ENCODE data around the gene NXPE4.
"Not testable (repeated sequence)": the region's sequence is repeated elsewhere in the genome, so short reads cannot be mapped to it uniquely, and the experiment has no call there.

NXPE4 gene

DNA sequence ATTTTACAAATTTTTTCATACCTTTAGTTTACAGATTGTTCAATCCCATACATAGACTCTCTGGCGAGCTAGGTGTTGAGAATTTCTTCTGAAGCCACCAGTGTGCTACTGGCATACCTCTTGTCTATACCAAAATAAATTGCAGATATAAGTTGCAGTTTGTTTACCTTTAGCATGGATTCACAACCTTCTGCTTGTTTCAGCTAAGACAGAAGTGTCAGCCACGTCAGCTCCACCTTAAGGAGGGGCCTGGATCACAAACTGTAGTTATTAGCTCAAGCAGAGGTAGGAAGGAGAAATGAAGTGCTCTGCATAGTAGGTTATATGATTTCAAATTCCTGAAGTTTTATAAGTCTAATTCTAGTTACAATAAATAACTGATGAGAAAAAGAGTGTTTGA is at the start of gene NXPE4:
TSS of gene NXPE4 (minus strand) at position 216 of the 400 bp plus-strand sequence. CDS start 1,027 bp downstream, outside the sequence.
- DNase-seq = no peak

DNA sequence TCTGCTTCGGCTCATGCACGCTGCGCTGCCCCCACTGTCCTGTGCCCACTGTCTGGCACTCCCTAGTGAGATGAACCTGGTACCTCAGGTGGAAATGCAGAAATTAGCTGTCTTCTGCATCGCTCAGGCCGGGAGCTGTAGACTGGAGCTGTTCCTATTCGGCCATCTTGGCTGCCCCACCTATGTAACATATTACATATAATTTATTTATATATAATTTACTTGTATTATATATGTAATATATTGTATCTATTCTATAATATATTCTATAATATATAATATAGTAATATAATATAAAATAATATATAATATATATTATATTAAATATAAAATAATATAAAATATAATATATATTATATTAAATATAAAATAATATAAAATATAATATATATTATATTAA is 43.9 kb upstream of the NXPE4 start:
- DNase-seq = not testable (repeated sequence)

DNA sequence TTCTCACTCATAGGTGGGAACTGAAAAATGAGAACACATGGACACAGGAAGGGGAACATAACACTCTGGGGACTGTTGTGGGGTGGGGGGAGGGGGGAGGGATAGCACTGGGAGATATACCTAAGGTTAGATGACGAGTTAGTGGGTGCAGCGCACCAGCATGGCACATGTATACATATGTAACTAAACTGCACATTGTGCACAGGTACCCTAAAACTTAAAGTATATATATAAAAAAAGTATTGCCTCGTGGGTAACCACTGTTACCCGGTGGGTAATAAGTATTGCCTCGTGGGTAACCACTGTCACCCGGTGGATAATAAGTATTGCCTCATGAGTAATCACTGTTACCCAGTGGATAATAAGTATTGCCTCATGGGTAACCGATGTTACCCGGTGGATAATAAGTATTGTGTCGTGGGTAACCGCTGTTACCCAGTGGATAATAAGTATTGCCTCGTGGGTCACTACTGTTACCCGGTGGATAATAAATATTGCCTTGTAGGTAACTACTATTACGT is 35.9 kb upstream of the NXPE4 start:
- DNase-seq = not testable (repeated sequence)

DNA sequence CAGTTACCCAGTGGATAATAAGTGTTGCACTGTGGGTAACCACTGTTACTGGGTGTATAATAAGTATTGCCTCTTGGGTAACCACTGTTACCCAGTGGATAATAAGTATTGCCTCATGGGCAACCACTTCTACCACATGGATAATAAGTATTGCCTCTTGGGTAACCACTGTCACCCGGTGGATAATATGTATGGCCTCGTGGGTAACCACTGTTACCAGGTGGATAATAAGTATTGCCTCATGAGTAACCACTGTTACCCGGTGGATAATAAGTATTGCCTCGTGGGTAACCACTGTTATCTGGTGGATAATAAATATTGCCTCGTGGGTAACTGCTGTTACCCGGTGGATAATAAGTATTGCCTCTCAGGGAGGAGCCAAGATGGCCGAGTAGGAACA is 29.7 kb upstream of the NXPE4 start:
- DNase-seq = no peak

DNA sequence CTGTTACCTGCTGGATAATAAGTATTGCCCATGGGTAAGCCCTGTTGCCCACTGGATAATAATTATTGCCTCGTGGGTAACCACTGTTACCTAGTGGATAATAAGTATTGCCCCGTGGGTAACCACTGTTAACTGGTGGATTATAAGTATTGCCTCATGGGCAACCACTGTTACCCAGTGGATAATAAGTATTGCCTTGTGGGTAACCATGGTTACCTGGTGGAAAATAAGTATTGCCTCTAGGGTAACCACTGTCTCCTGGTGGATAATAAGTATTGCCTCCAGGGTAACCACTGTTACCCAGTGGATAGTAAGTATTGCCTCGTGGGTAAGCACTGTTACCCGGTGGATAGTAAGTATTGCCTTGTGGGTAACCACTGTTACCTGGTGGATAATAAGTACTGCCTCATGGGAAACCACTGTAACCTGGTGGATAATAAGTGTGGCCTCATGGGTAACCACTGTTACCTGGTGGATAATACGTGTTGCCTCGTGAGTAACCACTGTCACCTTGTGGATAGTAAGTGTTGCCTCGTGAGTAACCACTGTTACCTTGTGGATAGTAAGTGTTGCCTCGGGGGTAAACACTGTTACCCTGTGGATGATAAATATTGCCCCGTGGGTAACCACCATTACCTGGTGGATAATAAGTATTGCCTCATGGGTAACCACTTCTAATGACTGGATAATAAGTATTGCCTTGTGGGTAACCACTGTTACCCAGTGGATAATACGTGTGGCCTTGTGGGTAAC is 29.0 kb upstream of the NXPE4 start:
- DNase-seq = no peak

DNA sequence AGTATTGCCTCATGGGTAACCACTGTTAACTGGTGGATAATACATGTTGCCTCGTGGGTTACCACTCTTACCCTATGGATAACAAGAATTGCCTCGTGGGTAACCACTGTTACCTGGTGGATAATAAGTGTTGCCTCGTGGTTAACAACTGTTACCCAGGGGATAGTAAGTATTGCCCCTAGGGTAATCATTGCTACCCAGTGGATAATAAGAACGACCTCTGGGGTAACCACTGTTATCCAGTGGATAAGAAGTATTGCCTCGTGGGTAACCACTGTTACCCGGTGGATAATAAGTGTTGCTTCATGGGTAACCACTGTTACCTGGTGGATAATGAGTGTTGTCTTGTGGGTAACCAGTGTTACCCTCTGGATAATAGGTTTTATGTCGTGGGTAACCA is 28.1 kb upstream of the NXPE4 start:
- no peak for DNase-seq

DNA sequence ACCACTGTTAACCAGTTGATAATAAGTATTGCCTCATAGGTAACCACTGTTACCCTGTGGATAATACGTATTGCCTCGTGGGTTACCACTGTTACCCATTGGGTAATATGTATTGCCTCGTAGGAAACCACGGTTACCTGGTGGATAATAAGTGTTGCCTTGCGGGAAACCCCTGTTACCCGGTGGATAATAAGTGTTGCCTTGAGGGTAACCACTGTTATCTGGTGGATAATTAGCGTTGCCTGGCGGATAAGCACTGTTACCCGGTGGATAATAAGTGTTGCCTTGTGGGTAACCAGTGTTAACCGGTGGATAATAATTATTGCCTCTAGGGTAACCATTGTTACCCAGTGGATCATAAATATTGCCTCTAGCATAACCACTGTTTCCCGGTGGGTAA is 27.3 kb upstream of the NXPE4 start:
- no peak for DNase-seq

DNA sequence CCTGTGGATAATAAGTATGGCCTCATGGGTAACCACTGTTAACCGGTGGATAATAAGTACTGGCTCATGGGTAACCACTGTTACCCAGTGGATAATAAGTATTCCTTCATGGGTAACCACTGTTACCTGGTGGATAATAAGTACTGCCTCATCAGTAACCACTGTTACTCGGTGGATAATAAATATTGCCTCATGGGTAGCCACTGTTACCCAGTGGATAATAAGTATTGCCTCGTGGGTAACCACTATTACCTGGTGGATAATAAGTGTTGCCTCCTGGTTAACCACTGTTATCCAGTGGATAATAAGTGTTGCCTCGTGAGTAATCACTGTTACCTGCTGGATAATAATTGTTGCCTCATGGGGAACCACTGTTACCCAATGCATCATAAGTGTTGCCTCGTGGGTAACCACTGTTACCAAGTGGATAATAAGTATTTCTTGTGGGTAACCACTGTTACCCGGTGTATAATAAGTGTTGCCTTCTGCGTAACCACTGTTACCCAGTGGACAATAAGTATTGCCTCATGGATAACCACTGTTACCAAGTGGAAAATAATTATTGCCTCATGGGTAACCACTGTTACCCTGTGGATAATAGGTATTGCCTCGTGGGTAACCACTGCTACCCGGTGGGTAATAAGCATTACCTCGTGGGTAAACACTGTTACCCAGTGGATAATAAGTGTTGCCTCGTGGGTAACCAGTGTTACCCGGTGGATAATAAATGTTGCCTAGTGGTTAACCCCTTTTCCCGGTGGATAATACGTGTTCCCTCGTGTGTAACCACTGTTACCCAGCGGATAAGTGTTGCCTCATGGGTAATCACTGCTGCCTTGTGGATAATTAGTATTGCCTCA is 26.6 kb upstream of the NXPE4 start:
- DNase-seq = no peak

DNA sequence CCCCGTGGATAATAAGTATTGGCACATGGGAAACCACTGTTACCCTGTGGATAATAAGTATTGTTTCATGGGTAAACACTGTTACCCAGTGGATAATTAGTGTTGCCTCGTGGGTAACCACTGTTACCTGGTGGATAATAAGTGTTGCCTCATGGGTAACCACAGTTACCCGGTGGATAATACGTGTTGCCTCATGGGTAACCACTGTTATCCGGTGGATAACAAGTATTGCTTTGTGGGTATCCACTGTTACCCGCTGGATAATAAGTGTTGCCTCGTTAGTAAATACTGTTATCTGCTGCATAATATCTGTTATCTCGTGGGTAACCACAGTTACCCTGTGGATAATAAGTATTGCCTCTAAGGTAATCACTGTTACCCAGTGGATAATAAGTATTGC is 25.5 kb upstream of the NXPE4 start:
- DNase-seq = no peak

DNA sequence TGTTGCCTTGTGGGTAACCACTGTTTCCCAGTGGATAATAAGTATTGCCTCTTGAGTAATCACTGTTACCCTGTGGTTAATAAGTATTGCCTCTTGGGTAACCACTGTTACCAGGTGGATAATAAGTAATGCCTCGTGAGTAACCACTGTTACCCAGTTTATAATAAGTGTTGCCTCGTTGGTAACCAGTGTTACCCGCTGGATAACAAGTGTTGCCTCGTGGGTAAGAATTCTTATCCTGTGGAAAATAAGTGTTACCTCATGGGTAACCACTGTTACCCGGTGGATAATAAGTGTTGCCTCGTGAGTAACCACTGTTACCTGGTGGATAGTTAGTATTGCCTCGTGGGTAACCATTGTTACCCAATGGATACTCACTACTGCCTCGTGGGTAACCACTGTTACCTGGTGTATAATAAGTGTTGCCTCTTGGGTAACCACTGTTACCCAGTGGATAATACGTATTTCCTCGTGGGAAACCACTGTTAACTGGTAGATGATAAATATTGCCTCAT is 24.1 kb upstream of the NXPE4 start:
- no peak for DNase-seq

DNA sequence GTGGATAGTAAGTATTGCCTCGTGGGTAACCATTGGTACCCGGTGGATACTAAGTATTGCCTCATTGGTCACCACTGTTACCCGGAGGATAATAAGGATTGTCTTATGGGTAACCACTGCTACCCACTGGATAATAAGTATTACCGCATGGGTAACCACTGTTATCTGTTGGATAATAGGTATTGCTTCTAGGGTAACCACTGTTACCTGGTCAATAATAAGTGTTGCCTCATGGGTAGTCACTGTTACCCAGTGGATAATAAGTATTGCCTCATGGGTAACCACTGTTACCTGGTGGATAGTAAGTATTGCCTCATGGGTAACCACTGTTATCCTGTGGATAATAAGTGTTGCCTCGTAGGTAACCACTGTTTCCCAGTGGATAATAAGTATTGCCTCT is 22.6 kb upstream of the NXPE4 start:
- no peak for DNase-seq

DNA sequence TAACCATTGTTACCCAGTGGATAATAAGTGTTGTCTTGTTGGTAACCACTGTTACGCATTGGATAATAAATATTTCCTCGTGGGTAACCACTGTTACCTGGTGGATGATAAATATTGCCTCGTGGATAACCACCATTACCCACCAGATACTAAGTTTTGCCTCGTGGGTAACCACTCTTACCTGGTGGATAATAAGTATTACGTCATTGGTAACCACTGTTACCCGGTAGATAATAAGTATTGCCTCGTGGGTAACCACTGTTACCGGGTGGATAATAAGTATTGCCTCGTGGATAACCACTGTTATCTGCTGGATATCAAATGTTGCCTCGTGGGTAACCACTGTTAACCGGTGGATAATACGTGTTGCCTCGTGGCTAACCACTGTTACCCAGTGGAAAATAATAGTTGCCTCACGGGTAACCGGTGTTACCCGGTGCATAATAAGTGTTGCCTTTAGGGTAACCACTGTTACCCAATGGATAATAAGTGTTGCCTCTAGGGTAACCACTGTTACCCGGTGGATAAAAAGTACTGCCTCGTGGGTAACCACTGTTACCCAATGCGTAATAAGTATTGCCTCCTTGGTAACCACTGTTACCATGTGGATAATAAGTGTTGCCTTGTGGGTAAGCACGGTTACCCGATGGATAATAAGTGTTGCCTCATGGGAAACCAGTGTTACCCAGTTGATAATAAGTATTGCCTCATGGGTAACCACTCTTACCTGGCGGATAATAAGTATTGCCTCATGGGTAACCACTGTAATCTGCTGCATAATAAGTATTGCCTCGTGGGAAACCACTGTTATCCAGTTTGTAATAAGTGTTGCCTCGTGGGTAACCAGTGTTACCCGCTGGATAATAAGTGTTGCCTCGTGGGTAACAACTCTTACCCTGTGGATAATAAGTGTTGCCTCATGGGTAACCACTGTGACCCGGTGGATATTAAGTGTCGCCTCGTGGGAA is 21.9 kb upstream of the NXPE4 start:
- DNase-seq = no peak

DNA sequence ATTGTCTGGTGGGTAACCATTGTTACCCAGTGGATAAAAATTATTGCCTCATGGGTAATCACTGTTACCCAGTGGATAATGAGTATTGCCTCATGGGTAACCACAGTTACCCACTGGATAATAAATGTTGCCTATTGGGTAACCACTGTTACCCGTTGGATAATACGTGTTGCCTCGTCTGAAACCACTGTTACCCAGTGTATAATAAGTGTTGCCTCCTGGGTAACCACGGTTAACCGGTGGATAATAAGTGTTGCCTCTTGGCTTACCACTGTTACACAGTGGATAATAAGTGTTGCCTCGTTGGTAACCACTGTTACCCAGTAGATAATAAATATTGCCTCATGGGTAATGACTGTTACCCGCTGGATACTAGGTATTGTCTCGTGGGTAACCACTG is 20.9 kb upstream of the NXPE4 start:
- DNase-seq = no peak

DNA sequence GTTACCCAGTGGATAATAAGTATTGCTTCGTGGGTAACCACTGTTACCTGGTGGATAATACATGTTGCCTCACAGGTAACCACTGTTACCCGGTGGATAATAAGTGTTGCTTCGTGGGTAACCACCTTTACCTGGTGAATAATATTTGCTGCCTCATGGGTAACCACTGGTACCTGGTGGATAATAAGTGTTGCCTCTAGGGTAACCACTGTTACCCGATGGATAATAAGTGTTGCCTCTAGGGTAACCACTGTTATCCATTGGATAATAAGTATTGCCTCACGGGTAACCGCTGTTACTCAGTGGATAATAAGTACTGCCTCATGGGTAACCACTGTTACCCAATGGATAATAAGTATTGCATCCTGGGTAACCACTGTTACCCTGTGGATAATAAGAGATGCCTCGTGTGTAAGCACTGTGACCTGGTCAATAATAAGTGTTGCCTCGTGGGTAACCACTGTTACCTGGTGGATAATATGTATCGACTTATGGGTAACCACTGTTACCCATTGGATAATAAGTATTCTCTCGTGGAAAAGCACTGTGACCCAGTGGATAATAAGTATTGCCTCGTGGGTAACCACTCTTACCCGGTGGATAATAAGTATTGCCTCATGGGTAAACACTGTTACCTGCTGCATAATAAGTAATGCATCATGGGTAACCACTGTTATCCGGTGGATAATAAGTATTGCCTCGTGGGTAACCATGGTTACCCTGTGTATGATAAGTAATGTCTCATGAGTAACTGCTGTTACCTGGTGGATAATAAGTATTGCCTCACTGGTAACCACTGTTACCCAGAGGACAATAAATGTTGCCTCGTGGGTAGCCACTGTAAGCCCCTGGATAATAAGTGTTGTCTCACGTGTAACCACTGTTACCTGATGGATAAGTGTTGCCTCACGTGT is 20.1 kb upstream of the NXPE4 start:
- DNase-seq = no peak

DNA sequence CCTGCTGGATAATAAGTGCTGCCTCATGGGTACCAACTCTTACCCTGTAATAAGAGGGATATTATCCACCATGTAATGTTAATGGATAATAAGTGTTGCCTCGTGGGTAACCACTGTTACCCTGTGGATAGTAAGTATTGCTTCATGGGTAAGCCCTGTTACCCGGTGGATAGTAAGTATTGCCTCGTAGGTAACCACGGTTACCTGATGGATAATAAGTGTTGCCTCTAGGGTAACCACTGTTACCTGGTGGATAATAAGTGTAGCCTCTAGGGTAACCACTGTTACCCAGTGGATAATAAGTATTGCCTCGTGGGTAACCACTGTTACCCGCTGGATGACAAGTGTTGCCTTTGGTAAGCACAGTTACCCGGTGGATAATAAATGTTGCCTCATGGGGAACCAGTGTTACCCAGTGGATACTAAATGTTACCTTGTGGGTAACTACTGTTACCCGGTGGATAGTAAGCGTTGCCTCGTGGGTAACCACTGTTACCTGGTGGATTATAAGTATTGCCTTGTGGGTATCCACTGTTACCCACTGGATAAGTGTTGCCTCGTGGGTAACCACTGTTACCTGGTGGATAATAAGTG is 18.6 kb upstream of the NXPE4 start:
- no peak for DNase-seq

DNA sequence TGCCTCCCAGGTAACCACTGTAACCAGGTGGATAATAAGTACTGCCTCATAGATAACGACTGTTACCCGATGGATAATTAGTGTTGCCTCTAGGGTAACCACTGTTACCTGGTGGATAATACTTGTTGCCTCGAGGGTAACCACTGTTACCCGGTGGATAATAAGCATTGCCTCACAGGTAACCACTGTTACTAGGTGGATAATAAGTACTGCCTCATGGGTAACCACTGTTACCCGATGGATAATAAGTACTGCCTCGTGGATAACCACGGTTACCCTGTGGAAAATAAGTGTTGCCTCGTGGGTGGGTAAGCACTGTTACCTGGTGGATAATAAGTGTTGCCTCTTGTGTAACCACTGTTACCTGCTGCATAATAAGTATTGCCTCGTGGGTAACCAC is 17.5 kb upstream of the NXPE4 start:
- DNase-seq = not testable (repeated sequence)

DNA sequence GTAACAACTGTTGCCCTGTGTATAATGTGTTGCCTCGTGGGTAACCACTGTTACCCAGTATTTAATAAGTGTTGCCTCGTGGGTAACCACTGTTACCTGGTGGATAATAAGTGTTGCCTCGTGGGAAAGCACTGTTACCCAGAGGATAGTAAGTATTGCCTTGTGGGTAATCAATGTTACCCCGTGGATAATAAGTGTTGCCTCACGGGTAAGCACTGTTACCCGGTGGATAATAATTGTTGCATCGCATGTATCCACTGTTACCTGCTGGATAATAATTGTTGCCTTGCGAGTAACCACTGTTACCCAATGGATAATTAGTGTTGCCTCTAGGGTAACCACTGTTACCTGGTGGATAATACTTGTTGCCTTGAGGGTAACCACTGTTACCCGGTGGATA is 17.1 kb upstream of the NXPE4 start:
- no peak for DNase-seq

DNA sequence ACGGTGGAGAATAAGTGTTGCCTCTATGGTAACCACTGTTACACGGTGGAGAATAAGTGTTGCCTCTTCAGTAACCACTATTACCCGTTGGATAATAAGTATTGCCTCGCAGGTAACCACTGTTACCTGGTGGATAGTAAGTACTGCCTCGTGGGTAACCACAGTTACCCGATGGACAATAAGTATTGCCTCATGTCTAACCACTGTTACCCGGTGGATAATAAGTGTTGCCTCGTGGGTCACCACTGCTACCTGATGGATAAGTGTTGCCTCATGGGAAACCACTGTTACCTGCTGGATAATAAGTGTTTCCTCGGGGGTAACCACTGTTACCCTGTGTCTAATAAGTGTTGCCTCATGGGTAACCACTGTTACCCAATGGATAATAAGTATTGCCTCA is 16.6 kb upstream of the NXPE4 start:
- DNase-seq = not testable (repeated sequence)

DNA sequence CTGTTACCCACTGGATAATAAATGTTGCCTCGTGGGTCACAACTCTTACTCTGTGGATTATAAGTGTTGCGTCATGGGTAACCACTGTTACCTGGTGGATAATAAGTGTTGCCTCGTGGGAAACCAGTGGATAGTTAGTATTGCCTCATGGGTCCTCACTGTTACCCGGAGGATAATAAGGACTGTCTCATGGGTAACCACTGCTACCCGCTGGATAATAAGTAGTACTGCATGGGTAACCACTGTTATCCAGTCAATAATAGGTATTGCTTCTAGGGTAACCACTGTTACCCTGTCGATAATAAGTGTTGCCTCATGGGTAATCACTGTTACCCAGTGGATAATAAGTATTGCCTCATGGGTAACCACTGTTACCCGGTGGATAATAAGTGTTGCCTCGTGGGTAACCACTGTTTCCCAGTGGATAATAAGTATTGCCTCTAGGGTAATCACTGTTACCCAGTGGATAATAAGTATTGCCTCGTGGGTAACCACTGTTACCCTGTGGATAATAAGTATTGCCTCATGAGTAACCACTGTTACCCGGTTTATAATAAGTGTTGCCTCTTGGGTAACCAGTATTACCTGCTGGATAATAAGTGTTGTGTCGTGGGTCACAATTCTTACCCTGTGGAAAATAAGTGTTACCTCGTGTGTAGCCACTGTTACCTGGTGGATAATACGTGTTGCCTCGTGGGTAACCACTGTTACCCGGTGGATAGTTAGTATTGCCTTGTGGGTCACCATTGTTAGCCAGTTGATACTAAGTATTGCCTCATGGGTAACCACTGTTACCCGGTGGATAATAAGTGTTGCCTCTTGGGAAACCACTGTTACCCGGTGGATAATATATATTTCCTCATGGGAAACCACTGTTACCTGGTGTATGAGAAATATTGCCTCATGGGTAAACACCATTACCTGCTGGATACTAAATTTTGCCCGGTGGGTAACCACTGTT is 15.7 kb upstream of the NXPE4 start:
- DNase-seq = no peak

DNA sequence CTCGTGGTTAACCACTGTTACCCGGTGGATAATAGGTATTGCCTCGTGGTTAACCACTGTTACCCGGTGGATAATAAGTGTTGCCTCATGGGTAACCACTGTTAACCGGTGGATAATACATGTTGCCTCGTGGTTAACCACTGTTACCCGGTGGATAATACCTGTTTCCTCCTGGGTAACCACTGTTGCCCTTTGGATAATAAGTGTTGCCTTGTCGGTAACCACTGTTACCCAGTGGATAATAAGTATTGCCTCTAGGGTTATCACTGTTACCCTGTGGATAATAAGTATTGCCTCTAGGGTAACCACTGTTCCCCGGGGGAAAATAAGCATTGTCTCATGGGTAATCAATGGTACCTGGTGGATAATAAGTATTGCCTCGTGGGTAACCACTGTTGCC is 15.0 kb upstream of the NXPE4 start:
- no peak for DNase-seq
